NCI-H524 treated with DMSO at 0.1 percent for 48 hours (cell line): Measurements from ENCODE around the gene TMEM234.
"Not testable (repeated sequence)": the region's sequence is repeated elsewhere in the genome, so short reads cannot be mapped to it uniquely, and the experiment has no call there.

Source experiments
- DNase-seq: peaks from one replicate; lab custom pipeline; 2025; lab: John Stamatoyannopoulos, UW

TMEM234 gene

DNA sequence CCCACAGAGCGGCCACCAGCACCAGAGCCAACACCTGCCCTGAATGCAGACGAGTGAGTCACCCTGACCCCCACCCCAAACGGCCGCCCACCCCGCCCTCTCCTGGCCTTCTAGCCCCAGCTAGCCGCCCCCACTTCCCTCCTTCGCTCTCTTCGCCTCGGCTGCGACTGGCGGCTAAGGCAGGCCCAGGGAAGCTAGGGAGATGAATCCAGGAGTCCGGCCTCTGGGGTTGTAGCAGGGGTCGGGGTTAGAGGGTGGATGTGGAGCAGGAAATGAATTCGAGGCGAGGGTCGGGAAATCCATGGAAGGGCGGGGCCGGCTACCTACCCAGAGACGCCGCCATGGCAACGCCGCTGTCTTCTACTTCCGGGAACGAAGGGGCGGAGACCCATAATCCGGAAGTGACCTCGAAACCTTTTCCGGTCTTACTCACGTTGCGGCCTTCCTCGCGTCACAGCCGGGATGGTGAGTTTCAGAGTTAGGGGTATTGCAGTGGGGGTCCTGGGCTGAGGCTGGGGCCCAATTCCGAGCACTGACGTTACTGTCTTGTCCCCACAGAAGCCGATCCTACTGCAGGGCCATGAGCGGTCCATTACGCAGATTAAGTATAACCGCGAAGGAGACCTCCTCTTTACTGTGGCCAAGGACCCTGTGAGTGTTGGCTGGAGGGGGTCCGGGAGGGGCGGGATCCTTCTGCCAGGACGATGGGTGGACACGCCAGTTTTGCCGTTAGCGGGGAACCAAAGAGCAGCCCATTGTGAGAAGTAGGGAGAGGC is at the start of gene TMEM234, which contains the start of gene EIF3I:
TMEM234 (minus strand) TSS at position 374 of the 776 bp plus-strand sequence; CDS start at position 343, 31 bp downstream.
EIF3I (plus strand) TSS at position 428 of the 776 bp plus-strand sequence; CDS start at position 463, 35 bp downstream.
- peak; percentile 49 for DNase-seq

- no peak for DNase-seq
Measured at GRCh38 chr1:32269744-32270143, 47.6 kb upstream of the TMEM234 start.

DNA sequence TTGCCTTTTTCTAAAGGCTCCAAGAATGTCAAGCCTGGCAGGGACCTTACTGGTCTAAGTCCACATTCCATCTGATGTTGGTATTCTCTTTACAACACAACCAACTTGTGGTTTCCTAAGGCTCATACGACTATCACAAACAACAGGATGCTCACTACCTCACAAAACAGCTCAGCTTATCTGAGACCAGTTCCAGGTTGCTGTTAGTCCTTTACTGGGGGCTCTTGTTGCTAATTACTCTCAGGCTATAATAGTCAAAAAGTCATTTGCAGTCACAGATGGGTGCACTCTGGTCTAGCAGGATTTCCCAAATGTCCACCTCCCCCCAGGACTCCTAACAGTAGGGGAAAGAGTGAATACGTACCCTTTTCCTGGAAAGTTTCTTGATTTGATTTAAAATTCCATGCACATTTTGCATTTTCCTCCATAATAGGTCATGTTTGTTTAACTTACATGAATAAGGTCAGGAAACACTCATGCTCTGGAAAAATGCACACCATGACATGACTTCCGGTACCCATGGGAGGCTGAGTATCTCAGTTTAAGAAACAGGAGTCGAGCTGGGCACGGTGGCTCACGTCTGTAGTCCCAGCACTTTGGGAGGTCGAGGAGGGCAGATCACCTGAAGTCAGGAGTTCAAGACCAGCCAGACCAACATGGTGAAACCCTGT is 44.9 kb upstream of the TMEM234 start:
- no peak for DNase-seq

GRCh38 chr1:32265846-32266245 is 43.7 kb upstream of the TMEM234 start:
- no peak for DNase-seq

DNA sequence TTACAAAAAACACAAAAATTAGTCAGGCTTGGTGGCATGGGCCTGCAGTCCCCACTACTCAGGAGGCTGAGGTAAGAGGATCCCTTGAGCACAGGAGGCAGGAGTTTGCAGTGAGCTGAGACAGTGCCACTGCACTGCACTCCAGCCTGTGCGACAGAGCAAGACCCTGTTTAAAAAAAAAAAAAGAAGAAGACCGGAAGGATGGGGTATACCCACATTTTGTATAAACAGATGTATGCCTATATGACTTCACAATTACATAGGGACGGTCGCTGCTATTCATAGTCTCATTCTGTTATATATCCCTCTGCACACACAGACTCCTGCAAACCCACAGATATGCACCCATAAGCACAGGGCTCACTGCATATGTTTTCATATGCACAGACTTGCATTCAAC is 41.6 kb upstream of the TMEM234 start:
- DNase-seq: no peak

DNA sequence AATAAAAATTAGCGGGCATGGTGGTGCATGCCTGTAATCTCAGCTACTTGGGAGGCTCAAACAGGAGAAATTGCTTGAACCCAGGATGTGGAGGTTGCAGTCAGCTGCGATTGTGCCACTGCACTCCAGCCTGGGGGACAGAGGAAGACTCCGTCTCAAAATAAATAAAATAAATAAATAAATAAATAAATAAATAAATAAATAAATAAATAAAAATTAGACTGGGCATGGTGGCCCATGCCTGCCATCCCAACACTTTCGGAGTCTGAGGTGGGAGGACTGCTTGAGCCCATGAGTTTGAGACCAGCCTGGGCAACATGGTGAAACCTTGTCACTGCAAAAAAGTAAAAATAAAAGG is 41.1 kb upstream of the TMEM234 start:
- not testable (repeated sequence) for DNase-seq

GRCh38 chr1:32257227-32257508 is 35.0 kb upstream of the TMEM234 start:
- no peak for DNase-seq

DNA sequence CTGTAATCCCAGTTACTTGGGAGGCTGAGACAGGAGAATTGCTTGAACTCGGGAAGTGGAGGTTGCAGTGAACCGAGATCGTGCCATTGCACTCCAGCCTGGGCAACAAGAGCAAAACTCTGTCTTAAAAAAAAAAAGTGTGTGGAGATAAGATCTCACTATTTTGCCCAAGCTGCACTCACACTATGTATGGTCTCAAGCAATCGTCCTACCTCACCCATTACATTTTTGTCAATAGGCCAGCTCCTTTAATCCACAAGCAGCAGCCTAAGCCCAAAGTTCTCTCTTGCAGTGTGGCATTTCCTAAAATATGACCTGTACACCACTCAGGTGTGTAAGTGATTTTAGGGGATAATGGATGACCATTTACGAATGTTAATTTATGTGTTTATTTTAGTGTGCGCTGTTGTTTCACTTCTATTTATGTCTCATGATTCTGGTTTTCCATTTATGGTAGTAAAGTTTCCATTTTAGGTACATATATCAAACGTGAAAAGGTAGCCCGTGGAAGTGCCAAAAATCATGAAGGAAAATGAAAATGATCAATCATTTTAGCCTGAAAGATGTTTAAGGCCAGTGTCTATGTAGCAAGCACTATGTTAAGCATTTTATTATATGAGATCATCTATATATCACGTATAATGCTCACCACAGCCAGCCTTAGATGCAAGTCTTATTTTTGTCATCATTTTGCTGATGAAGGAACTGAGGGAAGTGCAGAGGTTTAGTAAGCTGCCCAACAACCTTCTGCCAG is 34.5 kb upstream of the TMEM234 start:
- no peak for DNase-seq

- no peak for DNase-seq
Measured at GRCh38 chr1:32255072-32256071, 33.2 kb upstream of the TMEM234 start.

DNA sequence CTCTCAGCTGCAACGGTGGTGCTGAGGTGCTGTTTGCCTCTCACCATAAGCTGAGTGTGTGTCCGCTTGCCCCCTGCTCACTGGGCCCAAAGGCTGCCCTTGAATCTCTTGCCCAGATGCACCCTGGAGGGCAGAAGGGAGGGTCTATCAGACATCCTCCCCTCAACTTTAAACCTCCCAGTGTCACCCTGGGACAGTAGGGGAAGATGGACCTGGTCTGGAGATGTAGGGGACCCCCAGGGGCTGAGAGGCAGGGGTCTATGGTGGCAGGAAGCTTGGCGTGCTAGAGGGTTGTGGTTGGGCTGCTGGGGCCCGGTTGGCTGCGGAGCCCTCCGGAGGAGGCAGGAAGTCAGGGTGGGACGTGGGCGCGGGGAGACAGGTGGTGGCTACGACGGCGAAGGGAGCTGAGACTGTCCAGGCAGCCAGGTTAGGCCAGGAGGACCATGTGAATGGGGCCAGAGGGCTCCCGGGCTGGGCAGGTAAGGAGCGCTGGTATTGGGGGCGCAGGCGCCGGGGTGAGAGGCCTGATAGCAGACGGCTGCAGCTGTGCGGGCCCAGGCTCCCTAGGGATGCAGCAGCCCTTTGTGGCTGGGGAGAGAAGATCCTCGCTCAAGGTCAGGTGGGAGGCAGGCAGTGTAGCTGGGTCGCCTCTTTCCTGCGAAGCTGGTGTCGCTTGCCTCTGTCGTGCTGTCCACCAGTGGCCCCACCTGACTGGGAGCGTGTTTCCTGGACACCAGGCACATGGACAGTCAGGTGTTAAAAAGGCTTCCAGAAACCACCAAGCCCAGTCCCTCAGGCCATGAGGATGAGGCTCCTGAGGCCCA is 29.0 kb upstream of the TMEM234 start, which contains the start of gene LCK:
LCK (plus strand) TSS at position 373 of the 824 bp plus-strand sequence. CDS start 23,065 bp downstream, outside the sequence.
- no peak for DNase-seq

DNA sequence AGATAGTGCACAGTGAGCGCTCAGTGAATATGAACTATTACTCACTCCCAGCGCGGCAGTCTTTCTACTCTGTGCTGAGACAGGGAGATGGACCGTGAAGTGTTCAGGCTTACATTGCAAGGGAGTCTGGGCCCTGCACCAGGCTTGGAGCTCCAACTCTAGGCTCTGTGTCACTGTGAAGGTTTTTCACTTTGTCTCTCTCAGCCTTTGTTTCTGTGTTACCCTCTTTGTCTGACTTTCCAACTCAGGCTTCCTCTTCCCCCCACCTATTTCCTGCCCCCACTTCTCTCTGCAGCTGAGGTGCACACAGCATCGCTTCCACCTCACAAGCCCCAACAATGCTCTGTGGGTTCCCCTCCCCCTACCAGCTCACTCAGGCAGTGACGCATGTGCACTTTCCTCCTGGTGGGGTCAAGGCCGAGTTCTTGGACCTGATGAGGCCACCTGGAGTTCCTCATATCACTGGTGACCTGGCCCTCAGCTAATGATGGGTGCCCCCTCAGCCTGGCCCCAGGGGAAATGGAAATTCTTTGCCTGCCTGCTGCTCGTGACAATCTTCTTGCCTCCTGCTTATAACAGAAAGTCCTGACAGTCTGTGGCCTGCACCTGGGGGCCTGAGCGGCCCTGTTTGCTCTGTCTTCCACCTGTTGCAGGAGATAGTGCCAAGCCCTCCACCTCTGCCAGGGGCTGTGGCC is 27.8 kb upstream of the TMEM234 start:
- DNase-seq: no peak

DNA sequence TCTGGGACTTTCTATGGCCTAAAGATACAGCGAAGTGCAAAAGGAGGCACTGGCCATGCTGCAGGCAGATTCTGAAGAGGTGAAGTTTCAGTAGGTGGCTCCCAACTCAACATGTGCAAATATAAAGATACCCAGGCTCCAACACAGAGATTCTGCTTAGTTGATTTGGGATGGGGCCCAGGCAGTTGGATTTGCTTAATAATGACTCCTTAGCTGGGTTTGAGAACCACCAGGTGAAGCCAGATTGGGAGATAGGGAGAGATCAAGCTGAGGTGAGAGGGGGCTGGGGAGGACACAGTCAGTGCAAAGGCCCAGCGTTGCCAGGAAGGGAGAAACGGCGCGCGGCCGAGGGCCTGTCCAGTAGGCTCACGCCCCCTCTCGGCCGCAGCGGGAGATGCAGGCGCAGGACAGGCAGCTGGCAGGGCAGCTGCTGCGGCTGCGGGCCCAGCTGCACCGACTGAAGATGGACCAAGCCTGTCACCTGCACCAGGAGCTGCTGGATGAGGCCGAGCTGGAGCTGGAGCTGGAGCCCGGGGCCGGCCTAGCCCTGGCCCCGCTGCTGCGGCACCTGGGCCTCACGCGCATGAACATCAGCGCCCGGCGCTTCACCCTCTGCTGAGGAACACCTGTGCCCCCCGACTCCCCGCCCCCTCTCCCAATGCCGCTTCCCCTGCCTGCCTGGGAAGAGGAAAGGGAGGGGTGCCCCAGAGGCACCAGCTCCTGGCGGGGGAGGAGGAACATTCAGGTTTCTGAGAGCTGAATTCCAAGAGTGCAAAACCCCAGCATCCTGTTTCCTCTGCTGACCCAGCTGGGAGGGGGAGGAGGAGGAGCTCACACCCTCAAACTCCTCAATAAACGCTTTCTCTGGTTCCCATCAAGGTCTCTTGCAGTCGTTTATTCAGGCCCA is 26.1 kb upstream of the TMEM234 start:
- DNase-seq: peak; percentile 8

DNA sequence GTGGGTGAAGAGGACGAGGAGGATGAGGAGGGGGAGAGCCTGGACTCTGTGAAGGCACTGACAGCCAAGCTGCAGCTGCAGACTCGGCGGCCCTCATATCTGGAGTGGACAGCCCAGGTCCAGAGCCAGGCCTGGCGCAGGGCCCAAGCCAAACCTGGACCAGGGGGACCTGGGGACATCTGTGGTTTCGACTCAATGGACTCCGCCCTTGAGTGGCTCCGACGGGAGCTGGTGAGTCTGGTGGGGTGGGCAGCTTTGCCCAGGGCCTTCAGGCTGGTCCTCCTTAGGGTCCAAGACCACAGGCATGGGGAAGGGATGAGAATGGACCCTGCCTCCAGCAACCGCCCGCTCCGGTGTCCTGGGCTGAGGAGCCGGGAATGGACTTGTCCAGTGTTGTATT is 25.3 kb upstream of the TMEM234 start:
- no peak for DNase-seq

- no peak for DNase-seq
Measured at GRCh38 chr1:32246888-32247273, 24.7 kb upstream of the TMEM234 start, which contains the start of gene FAM167B. Gene FAM167B (plus strand): TSS chr1:32247222. CDS start chr1:32247422, 200 bp downstream.

DNA sequence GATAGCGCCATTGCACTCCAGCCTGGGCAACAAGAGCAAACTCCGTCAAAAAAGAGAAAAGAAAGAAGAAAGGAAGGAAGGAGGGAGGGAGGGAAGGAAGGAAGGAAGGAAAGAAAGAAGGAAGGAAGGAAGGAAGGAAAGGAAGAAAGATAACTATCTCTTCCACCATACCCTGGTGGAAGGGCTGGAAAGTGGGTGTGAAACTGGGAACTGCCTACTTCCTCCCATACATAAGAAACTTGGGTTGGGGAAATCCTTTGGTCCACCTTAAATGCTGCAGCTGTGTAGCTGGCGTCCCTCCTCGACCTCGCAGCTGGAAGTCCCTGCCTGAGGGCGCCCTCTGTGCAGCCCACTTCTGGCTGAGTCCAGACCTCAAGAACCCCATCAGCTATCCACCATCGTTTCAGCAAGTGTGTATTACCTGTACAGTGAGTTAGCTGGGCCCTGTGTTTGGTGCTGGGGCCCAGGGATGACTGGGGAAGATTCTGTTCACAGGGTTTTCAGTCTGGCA is 20.2 kb upstream of the TMEM234 start:
- DNase-seq: no peak

- DNase-seq: peak; percentile 57
Measured at GRCh38 chr1:32241001-32241763, 19.0 kb upstream of the TMEM234 start.

DNA sequence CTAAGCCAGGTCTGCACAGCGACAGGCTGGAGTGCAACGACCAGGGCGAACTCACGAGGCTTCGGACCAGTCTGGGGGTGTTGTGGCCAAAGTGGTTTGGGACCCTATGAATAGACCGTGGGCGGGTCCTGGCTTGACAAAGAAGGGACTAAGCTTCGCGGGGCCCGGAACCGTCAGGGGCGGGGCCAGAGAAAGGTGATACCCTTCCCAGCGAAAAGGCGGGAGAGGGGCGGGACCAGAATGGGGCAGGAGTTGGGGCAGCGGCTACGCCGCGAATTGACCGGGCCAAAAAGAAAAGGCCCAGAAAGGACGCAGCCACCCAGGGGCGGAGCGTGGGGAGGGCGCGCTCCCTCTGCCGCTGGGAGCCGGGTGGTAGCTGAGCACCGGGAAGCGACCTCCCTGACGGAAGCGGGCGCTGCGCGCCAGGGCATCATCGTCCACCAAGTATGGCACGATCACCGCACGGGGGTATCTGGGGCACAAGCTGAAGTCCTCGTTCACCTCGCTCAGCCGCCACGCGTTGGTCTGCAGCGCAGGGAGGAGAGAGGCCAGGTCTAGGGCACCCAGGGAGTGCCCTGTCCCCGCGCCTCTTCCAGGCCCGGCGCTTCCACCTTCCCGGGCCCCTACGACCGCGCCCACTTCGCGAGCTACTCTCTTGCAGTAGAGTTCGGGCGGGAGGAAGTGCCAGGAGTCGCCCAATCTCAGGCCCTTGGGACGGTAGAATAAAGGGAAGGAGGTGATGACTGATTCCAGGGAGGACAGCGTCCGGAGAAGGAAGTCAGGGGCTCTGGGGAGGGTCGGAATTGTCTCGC is 18.2 kb upstream of the TMEM234 start:
- no peak for DNase-seq
